K562 (cell line): ENCODE data around the gene EGFR. TPM values are rescaled to one million over a fixed set of nuclear protein-coding genes. Genes with fewer than 3 reads are reported as not detected.

Experiments
- ATAC-seq: fragments of 200-7000 bp; cut with Tn5 transposase; 3 replicates; pipeline ENCODE4 v1.9.1; 2020; ENCODE audit warnings: moderate library complexity
- BruUV-seq: library from RNA; stranded (reverse); fragments of 400-500 nt; replicated peaks from 2 replicates; lab custom pipeline; 2021; lab: Mats Ljungman, UMichigan
- CTCF ChIA-PET: fragments of 300-600 bp; formaldehyde crosslinking; extraction: SDS; loops from one replicate; lab custom pipeline; 2021; ENCODE audit warnings: low intra/inter-chr PET ratio; lab: Yijun Ruan, JAX
- POLR2A ChIA-PET: fragments of 300-600, 350-650 bp; sonication (Branson Sonifier 250); formaldehyde crosslinking; extraction: SDS; loops from one replicate; lab custom pipeline; 2021; ENCODE audit warnings: antibody characterized with exemption, inconsistent platforms; lab: Yijun Ruan, JAX
- DNase-seq, 4 experiments: peaks; one replicate each; pipeline versions ENCODE4 v3.0.0 to v3.0.0-alpha.2; 2011 to 2018; ENCODE audit warnings: low spot score in 3 of 4, mixed read lengths in 3 of 4; ENCODE audit errors: extremely low read depth in 1 of 4
- FAIRE-seq: peaks from 2 replicates; lab custom pipeline; 2011; peaks lifted over from hg19 to GRCh38; lab: Jason Lieb, UNC
- H2AFZ ChIP-seq: 2 replicates; pipeline ENCODE4 v1.6.0; 2011; ENCODE audit warnings: low read depth, low read length, control low read depth, inconsistent platforms
- H3K27ac ChIP-seq: fragments of 200-600 bp; 3 replicates; pipeline ENCODE4 v1.8.0; 2011; ENCODE audit warnings: low read depth, mild to moderate bottlenecking, control low read depth, inconsistent platforms, low read length, moderate library complexity, mixed read lengths; ENCODE audit errors: extremely low read depth
- H3K27me3 ChIP-seq, 2 experiments: fragments of 300-600 bp in 1 of 2; 2 replicates in 1 of 2; 3 replicates in 1 of 2; pipeline versions ENCODE4 v1.6.0 to v1.8.0; 2011; ENCODE audit warnings: inconsistent platforms in 2 of 2, low read length in 2 of 2, mild to moderate bottlenecking in 1 of 2, mixed read lengths in 1 of 2, moderate library complexity in 1 of 2; ENCODE audit not compliant: control insufficient read depth in 2 of 2, insufficient read depth in 2 of 2
- H3K36me3 ChIP-seq: fragments of 300-600 bp; 3 replicates; pipeline ENCODE4 v1.8.0; 2011; ENCODE audit warnings: mild to moderate bottlenecking, low read length, inconsistent platforms; ENCODE audit not compliant: control insufficient read depth, insufficient read depth
- H3K4me1 ChIP-seq, 2 experiments: fragments of 200-600 bp in 1 of 2; replicated peaks in 1 of 2; 2 replicates in 1 of 2; 3 replicates in 1 of 2; pipeline versions ENCODE4 v1.5.1 to v1.8.0; 2011; ENCODE audit warnings: inconsistent platforms in 2 of 2, low read length in 2 of 2, mild to moderate bottlenecking in 1 of 2, mixed read lengths in 1 of 2, moderate library complexity in 1 of 2; ENCODE audit not compliant: control insufficient read depth in 2 of 2, insufficient read depth in 2 of 2
- H3K4me2 ChIP-seq: 2 replicates; pipeline ENCODE4 v1.6.1; 2011; ENCODE audit warnings: low read length, control low read depth, inconsistent platforms, mixed read lengths; ENCODE audit not compliant: insufficient read depth
- H3K4me3 ChIP-seq: fragments of 200-600 bp; sonication (generic), shearing (Covaris generic); 2 replicates; pipeline ENCODE4 v1.5.1; 2016; ENCODE audit warnings: control low read depth, inconsistent platforms
- H3K79me2 ChIP-seq: fragments of 200-600 bp; 3 replicates; pipeline ENCODE4 v1.8.0; 2011; ENCODE audit warnings: low read length, inconsistent platforms; ENCODE audit not compliant: control insufficient read depth, insufficient read depth
- H3K9ac ChIP-seq, 2 experiments: 2 replicates each; pipeline versions ENCODE4 v1.6.0 to v1.6.1; 2011; ENCODE audit warnings: low read depth in 2 of 2, low read length in 2 of 2, control low read depth in 1 of 2, inconsistent platforms in 1 of 2, mild to moderate bottlenecking in 1 of 2, mixed read lengths in 1 of 2; ENCODE audit not compliant: insufficient read depth in 1 of 2
- H3K9me1 ChIP-seq: one replicate; pipeline ENCODE4 v1.6.0; 2011; ENCODE audit warnings: inconsistent platforms, mild to moderate bottlenecking, low read length, moderate library complexity; ENCODE audit not compliant: control insufficient read depth, insufficient read depth
- H3K9me3 ChIP-seq: replicated peaks from 2 replicates; pipeline ENCODE4 v1.5.1; 2011; ENCODE audit warnings: low read depth, low read length, inconsistent platforms; ENCODE audit not compliant: control insufficient read depth, insufficient read depth
- H4K20me1 ChIP-seq: replicated peaks from 2 replicates; pipeline ENCODE4 v1.6.1; 2011; ENCODE audit warnings: low read length, inconsistent platforms, mixed read lengths; ENCODE audit not compliant: control insufficient read depth, insufficient read depth
- HDAC8 ChIP-seq: fragments of 450-650 bp; IDR thresholded peaks from 2 replicates; pipeline ENCODE4 v1.6.1; 2016; ENCODE audit warnings: mild to moderate bottlenecking, missing genetic modification characterization, moderate library complexity, missing compliant biosample characterization
- KAT8 ChIP-seq: fragments of 450-650 bp; IDR thresholded peaks from 2 replicates; pipeline ENCODE4 v1.6.1; 2016; ENCODE audit warnings: low read depth, mild to moderate bottlenecking
- KLF1 ChIP-seq: fragments of 450-650 bp; IDR thresholded peaks from 2 replicates; pipeline ENCODE4 v1.6.1; 2016; ENCODE audit warnings: missing genetic modification characterization, missing compliant biosample characterization
- NFIX ChIP-seq: fragments of 250-450 bp; sonication (Bioruptor Pico); IDR thresholded peaks from 2 replicates; pipeline ENCODE4 v1.4.0; 2020; ENCODE audit warnings: low read depth, mild to moderate bottlenecking, moderate library complexity
- PTTG1 ChIP-seq: fragments of 450-650 bp; IDR thresholded peaks from 2 replicates; pipeline ENCODE4 v1.6.1; 2016; ENCODE audit warnings: low read depth, mild to moderate bottlenecking, missing genetic modification characterization, missing compliant biosample characterization
- RBM22 ChIP-seq: fragments of 200-400 bp; formaldehyde crosslinking; IDR thresholded peaks from 2 replicates; pipeline ENCODE4 v1.6.1; 2018; ENCODE audit warnings: low read length, low read depth; ENCODE audit not compliant: poor library complexity, severe bottlenecking
- TAF1 ChIP-seq: IDR thresholded peaks from 2 replicates; pipeline ENCODE4 v1.6.1; 2011; ENCODE audit warnings: mild to moderate bottlenecking, low read length, moderate library complexity; ENCODE audit not compliant: insufficient read depth, control insufficient read depth, severe bottlenecking; ENCODE audit errors: extremely low read depth
- WGBS: fragments of 100-300 bp; shearing (Covaris generic); methylation state at CpG from one replicate; pipeline ENCODE4 v1.1.6; 2016; ENCODE audit warnings: low coverage, mixed read lengths; ENCODE audit not compliant: insufficient coverage; ENCODE audit errors: missing lambda C conversion rate; 5-methylcytosine and 5-hydroxymethylcytosine counted together
- in situ Hi-C: fragments of 300-500 bp; cut with MboI; formaldehyde crosslinking; loops from 4 replicates; pipeline ENCODE4 v1.15.0; 2018; ENCODE audit warnings: inconsistent platforms, mixed read lengths
- intact Hi-C: fragments of 100-400 bp; cut with micrococcal nuclease; formaldehyde crosslinking; loops from 2 replicates; pipeline ENCODE4 v1.14.2; 2022
- polyA plus RNA-seq, 8 experiments: library from polyadenylated mRNA; depleted of rRNA in 4 of 8; stranded (reverse) in 5 of 8; unstranded in 3 of 8; fragments of >200 nt; fragmentation: Nextera tagmentation in 2 of 8; fragmentation: Illumina TruSeq in 1 of 8; extraction: Ambion mirVana in 2 of 8; extraction: Trizol in 1 of 8; gene quantifications; 2 replicates each; pipeline versions ENCODE4 v1.2.1 to v1.2.3, GENCODE V29; 2011 to 2014; ENCODE audit warnings: inconsistent platforms in 1 of 8, missing spikeins in 1 of 8
- total RNA-seq, 7 experiments: library from RNA; depleted of rRNA in 6 of 7; stranded (reverse); fragments of >200 nt in 6 of 7; fragmentation: Illumina TruSeq in 2 of 7; extraction: Trizol in 2 of 7; gene quantifications; 2 replicates each; pipeline versions ENCODE4 v1.2.1 to v1.2.3, GENCODE V29; 2011 to 2021; ENCODE audit warnings: low replicate concordance in 1 of 7
- TF ChIP-seq, protein P1 (sequence below): sonication (generic); formaldehyde crosslinking; IDR thresholded peaks from 2 replicates; pipeline ENCODE4 v1.8.1; 2023; ENCODE audit warnings: mild to moderate bottlenecking, missing genetic modification reagents, moderate library complexity
- TF ChIP-seq, protein P2 (sequence below): fragments of 450-650 bp; IDR thresholded peaks from 2 replicates; pipeline ENCODE4 v1.7.1; 2018; ENCODE audit warnings: mild to moderate bottlenecking, low read depth; ENCODE audit not compliant: partially characterized antibody
- TF ChIP-seq, protein P3 (sequence below), 2 experiments: fragments of 450-650 bp; formaldehyde crosslinking in 1 of 2; IDR thresholded peaks; 2 replicates each; pipeline versions ENCODE4 v1.4.0 to v1.6.1; 2014 to 2020; ENCODE audit warnings: mild to moderate bottlenecking in 2 of 2, borderline replicate concordance in 1 of 2, low read depth in 1 of 2

The EGFR gene
- total and polyA plus RNA-seq, 9 of the 15 experiments (the other 6 are each of a cell fraction or from before 2014, with no cell fraction given): 0.13 TPM; not detected in 8

DNA sequence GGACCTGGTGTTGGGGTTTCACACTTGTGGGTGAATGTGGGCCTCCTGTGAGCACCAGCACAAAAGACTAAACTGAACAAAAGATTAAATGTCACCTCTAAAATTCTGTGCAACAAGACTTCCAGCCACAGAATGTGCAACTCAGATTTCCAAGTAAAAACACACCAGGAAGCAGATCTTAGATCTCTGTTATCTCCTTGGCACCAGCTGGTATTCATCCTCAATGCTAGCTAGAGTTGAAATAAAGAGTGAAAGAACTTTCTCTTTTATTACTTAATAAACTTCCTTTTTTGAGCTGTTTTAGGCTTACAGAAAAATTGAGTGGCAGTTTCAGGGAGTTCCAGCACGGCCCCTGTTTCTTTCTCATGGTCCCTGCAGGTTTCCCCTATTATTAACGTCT is 40.2 kb downstream of the EGFR start:
- BruUV-seq: no TSS peak
- Histone ChIP-seq H2AFZ (no peak overlapping the region), H4K20me1 (peaks cover 3% of the 10 kb centered on the region; the same call in 1 of the 2 replicates), H3K9me3 (no peaks in the 10 kb centered on the region), H3K27ac (no peak overlapping the region), H3K9me1 (no peaks in the 10 kb centered on the region), H3K4me3 (no peak overlapping the region), H3K4me2 (no peak overlapping the region), H3K27me3 (peaks cover 8 to 27% of the 10 kb centered on the region in 2 experiments; a peak in 3 of 5 replicates), H3K9ac (no peak overlapping the region), H3K4me1 (no peaks in the 10 kb centered on the region), H3K36me3 (no peaks in the 10 kb centered on the region), H3K79me2 (no peaks in the 10 kb centered on the region)
- CTCF ChIA-PET: no interaction called here
- intact Hi-C loops (loop anchor here (10.0 kb wide), 1 partner anchor 196 kb away; no protein-coding TSS in a partner anchor), in situ Hi-C loops (no loop called here)
- WGBS: 0% methylated on average over 2 of the region's 2 CpGs
- FAIRE-seq (no peak), ATAC-seq (no peak), DNase-seq (no peak)
- POLR2A ChIA-PET: no interaction called here
- TF ChIP-seq RBM22 (no peak), KLF1 (no peak), NFIX (CRISPR knock-in tag) (no peak), KAT8 (no peak), PTTG1 (tag) (no peak), HDAC8 (tag) (no peak), TAF1 (no peak)
- TF ChIP-seq, protein P1, sequence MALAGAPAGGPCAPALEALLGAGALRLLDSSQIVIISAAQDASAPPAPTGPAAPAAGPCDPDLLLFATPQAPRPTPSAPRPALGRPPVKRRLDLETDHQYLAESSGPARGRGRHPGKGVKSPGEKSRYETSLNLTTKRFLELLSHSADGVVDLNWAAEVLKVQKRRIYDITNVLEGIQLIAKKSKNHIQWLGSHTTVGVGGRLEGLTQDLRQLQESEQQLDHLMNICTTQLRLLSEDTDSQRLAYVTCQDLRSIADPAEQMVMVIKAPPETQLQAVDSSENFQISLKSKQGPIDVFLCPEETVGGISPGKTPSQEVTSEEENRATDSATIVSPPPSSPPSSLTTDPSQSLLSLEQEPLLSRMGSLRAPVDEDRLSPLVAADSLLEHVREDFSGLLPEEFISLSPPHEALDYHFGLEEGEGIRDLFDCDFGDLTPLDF (CRISPR knock-in tag): no peak
- TF ChIP-seq, protein P2, sequence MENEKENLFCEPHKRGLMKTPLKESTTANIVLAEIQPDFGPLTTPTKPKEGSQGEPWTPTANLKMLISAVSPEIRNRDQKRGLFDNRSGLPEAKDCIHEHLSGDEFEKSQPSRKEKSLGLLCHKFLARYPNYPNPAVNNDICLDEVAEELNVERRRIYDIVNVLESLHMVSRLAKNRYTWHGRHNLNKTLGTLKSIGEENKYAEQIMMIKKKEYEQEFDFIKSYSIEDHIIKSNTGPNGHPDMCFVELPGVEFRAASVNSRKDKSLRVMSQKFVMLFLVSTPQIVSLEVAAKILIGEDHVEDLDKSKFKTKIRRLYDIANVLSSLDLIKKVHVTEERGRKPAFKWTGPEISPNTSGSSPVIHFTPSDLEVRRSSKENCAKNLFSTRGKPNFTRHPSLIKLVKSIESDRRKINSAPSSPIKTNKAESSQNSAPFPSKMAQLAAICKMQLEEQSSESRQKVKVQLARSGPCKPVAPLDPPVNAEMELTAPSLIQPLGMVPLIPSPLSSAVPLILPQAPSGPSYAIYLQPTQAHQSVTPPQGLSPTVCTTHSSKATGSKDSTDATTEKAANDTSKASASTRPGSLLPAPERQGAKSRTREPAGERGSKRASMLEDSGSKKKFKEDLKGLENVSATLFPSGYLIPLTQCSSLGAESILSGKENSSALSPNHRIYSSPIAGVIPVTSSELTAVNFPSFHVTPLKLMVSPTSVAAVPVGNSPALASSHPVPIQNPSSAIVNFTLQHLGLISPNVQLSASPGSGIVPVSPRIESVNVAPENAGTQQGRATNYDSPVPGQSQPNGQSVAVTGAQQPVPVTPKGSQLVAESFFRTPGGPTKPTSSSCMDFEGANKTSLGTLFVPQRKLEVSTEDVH: no peak
- TF ChIP-seq, protein P3, sequence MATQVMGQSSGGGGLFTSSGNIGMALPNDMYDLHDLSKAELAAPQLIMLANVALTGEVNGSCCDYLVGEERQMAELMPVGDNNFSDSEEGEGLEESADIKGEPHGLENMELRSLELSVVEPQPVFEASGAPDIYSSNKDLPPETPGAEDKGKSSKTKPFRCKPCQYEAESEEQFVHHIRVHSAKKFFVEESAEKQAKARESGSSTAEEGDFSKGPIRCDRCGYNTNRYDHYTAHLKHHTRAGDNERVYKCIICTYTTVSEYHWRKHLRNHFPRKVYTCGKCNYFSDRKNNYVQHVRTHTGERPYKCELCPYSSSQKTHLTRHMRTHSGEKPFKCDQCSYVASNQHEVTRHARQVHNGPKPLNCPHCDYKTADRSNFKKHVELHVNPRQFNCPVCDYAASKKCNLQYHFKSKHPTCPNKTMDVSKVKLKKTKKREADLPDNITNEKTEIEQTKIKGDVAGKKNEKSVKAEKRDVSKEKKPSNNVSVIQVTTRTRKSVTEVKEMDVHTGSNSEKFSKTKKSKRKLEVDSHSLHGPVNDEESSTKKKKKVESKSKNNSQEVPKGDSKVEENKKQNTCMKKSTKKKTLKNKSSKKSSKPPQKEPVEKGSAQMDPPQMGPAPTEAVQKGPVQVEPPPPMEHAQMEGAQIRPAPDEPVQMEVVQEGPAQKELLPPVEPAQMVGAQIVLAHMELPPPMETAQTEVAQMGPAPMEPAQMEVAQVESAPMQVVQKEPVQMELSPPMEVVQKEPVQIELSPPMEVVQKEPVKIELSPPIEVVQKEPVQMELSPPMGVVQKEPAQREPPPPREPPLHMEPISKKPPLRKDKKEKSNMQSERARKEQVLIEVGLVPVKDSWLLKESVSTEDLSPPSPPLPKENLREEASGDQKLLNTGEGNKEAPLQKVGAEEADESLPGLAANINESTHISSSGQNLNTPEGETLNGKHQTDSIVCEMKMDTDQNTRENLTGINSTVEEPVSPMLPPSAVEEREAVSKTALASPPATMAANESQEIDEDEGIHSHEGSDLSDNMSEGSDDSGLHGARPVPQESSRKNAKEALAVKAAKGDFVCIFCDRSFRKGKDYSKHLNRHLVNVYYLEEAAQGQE (IDR thresholded peaks at IDR 0.05; ENCODE audit: borderline replicate concordance): no peak
- TF ChIP-seq, protein P3 (CRISPR knock-in tag; IDR thresholded peaks at IDR 0.05; ENCODE audit: low read depth): no peak
